ENCODE measurements around the gene CASP6. TPM values are rescaled to one million over a fixed set of nuclear protein-coding genes. Genes with fewer than 3 reads are reported as not detected.

CASP6 gene
- 23.9 and 27.2 TPM in 2 replicates for total RNA-seq

GRCh38 chr4:109702950-109703663 lies at the start of gene CASP6:
CASP6 (minus strand) TSS chr4:109703445; CDS start chr4:109703395, 50 bp downstream.

GRCh38 chr4:109729718-109730618 lies 26.7 kb upstream of the CASP6 start, which contains the start of gene PLA2G12A:
PLA2G12A (minus strand) TSS chr4:109730070; CDS start chr4:109729809, 261 bp downstream.

Other genes with a start within 250 kb of the CASP6 start
- 18.2 and 21.1 TPM in 2 replicates for gene MCUB, start 143.2 kb downstream of the CASP6 start, total RNA-seq
- 67.6 and 102 TPM in 2 replicates for gene PLA2G12A, start 26.6 kb upstream of the CASP6 start, total RNA-seq
- 5.2 and 9.3 TPM in 2 replicates for gene CFI, start 98.6 kb upstream of the CASP6 start, total RNA-seq
- 3.4 and 3.8 TPM in 2 replicates for gene GAR1, start 112.3 kb upstream of the CASP6 start, total RNA-seq
- gene RRH, start 124.5 kb upstream of the CASP6 start, total RNA-seq: 0.13 TPM in 1 of 2 replicates, not detected in the other
- under 0.01 TPM in 1 of 2 replicates, not detected in the other for gene LRIT3, start 144.7 kb upstream of the CASP6 start, total RNA-seq
- gene EGF, start 209.4 kb upstream of the CASP6 start, total RNA-seq: 0.06 and 0.13 TPM in 2 replicates

Data from aortic smooth muscle cell (primary cell).